HCT116 (cell line): ENCODE measurements around the gene LGR6. TPM values are rescaled to one million over a fixed set of nuclear protein-coding genes. Genes with fewer than 3 reads are reported as not detected.

Source experiments
- ATAC-seq: fragments of 200-7000 bp; cut with Tn5 transposase; 2 replicates; pipeline ENCODE4 v1.9.1; 2020; ENCODE audit warnings: mild to moderate bottlenecking, moderate library complexity
- BruUV-seq: library from RNA; stranded (reverse); fragments of 400-500 nt; replicated peaks from 2 replicates; lab custom pipeline; 2021; lab: Mats Ljungman, UMichigan
- CTCF ChIA-PET: fragments of 300-600 bp; sonication (Branson Sonifier 250); formaldehyde crosslinking; loops from one replicate; lab custom pipeline; 2021; ENCODE audit warnings: antibody characterized with exemption; lab: Charles Lee
- POLR2A ChIA-PET: fragments of 300-600, 350-600 bp; sonication (Branson Sonifier 250); formaldehyde crosslinking; loops from one replicate; lab custom pipeline; 2021; ENCODE audit warnings: antibody characterized with exemption; lab: Charles Lee
- RAD21 ChIA-PET, 2 experiments: fragments of 300-600 bp; sonication (Branson Sonifier 250); formaldehyde crosslinking; loops; one replicate each; lab custom pipeline; 2023; ENCODE audit warnings: low total read pairs in 2 of 2; ENCODE audit not compliant: uncharacterized antibody in 2 of 2, unreplicated experiment in 2 of 2, low non-redundant PET in 1 of 2; lab: Charles Lee
- DNase-seq: peaks from one replicate; pipeline ENCODE4 v3.0.0-alpha.2; 2010; ENCODE audit warnings: low read depth, low spot score
- H2AFZ ChIP-seq: fragments of 200-600 bp; shearing (Covaris generic), sonication (generic); 2 replicates; pipeline ENCODE4 v1.6.1; 2017; ENCODE audit warnings: low read depth, mixed run types, mixed read lengths, antibody characterized with exemption, low read length; ENCODE audit not compliant: poor library complexity, severe bottlenecking
- H3K27ac ChIP-seq: 2 replicates; pipeline ENCODE4 v1.5.1; 2012; ENCODE audit warnings: low read depth, low read length
- H3K27me3 ChIP-seq: fragments of 200-600 bp; sonication (generic); 2 replicates; pipeline ENCODE4 v1.6.1; 2016; ENCODE audit warnings: mixed run types, low read length, mixed read lengths; ENCODE audit not compliant: insufficient read depth
- H3K36me3 ChIP-seq, 2 experiments: fragments of 200-500 bp in 1 of 2; fragments of 200-600 bp in 1 of 2; sonication (Bioruptor generic) in 1 of 2; sonication (generic) in 1 of 2; 2 replicates each; pipeline versions ENCODE4 v1.5.1 to v1.6.1; 2014 to 2016; ENCODE audit warnings: low read length in 2 of 2, inconsistent platforms in 1 of 2, mixed read lengths in 1 of 2, mixed run types in 1 of 2; ENCODE audit not compliant: insufficient read depth in 2 of 2, control insufficient read depth in 1 of 2
- H3K4me1 ChIP-seq, 2 experiments: fragments of 200-600 bp in 1 of 2; sonication (generic) in 1 of 2; 2 replicates each; pipeline versions ENCODE4 v1.5.1 to v1.6.1; 2012 to 2017; ENCODE audit warnings: low read length in 2 of 2, inconsistent platforms in 1 of 2, mild to moderate bottlenecking in 1 of 2, mixed read lengths in 1 of 2, mixed run types in 1 of 2, moderate library complexity in 1 of 2; ENCODE audit not compliant: insufficient read depth in 2 of 2, control insufficient read depth in 1 of 2
- H3K4me2 ChIP-seq: fragments of 200-600 bp; sonication (generic); 2 replicates; pipeline ENCODE4 v1.6.1; 2017; ENCODE audit warnings: mixed run types, low read length, mixed read lengths
- H3K4me3 ChIP-seq, 2 experiments: fragments of 200-600 bp in 1 of 2; sonication (generic) in 1 of 2; replicated peaks in 1 of 2; 2 replicates each; pipeline ENCODE4 v1.5.1; 2011 to 2016; ENCODE audit warnings: low read length in 2 of 2, control low read depth in 1 of 2, low read depth in 1 of 2, mild to moderate bottlenecking in 1 of 2, mixed read lengths in 1 of 2, mixed run types in 1 of 2
- H3K79me2 ChIP-seq: fragments of 200-600 bp; sonication (generic); 2 replicates; pipeline ENCODE4 v1.6.1; 2017; ENCODE audit warnings: mild to moderate bottlenecking, mixed run types, low read length, moderate library complexity, mixed read lengths; ENCODE audit not compliant: insufficient read depth
- H3K9ac ChIP-seq: fragments of 200-600 bp; sonication (generic); 2 replicates; pipeline ENCODE4 v1.6.1; 2016; ENCODE audit warnings: low read length, mixed read lengths
- H3K9me2 ChIP-seq: fragments of 200-600 bp; sonication (generic), shearing (Covaris generic); 2 replicates; pipeline ENCODE4 v1.6.1; 2017; ENCODE audit warnings: mixed run types, mild to moderate bottlenecking, moderate library complexity; ENCODE audit not compliant: insufficient read depth
- H3K9me3 ChIP-seq, 2 experiments: fragments of 200-500 bp in 1 of 2; fragments of 200-600 bp in 1 of 2; sonication (Bioruptor generic) in 1 of 2; sonication (generic) in 1 of 2; 2 replicates each; pipeline ENCODE4 v1.6.1; 2014 to 2017; ENCODE audit warnings: low read length in 2 of 2, mixed read lengths in 2 of 2, inconsistent platforms in 1 of 2, low read depth in 1 of 2, mild to moderate bottlenecking in 1 of 2, mixed run types in 1 of 2, moderate library complexity in 1 of 2; ENCODE audit not compliant: control insufficient read depth in 1 of 2, insufficient read depth in 1 of 2
- H4K20me1 ChIP-seq: fragments of 200-600 bp; sonication (generic), shearing (Covaris generic); 2 replicates; pipeline ENCODE4 v1.6.1; 2017; ENCODE audit warnings: mixed run types, mild to moderate bottlenecking, moderate library complexity; ENCODE audit not compliant: insufficient read depth
- CEBPB ChIP-seq: IDR thresholded peaks from 2 replicates; pipeline ENCODE4 v1.6.1; 2012; ENCODE audit warnings: low read depth
- EGR1 ChIP-seq: IDR thresholded peaks from 2 replicates; pipeline ENCODE4 v1.6.1; 2012; ENCODE audit warnings: low read depth
- EZH2phosphoT487 ChIP-seq: fragments of 200-600 bp; IDR thresholded peaks from 2 replicates; pipeline ENCODE4 v1.6.1; 2018; ENCODE audit warnings: antibody characterized with exemption, borderline replicate concordance
- JUND ChIP-seq: IDR thresholded peaks from 2 replicates; pipeline ENCODE4 v1.6.1; 2012
- SP1 ChIP-seq: IDR thresholded peaks from 2 replicates; pipeline ENCODE4 v1.6.1; 2012; ENCODE audit warnings: low read depth
- SRF ChIP-seq: IDR thresholded peaks from 2 replicates; pipeline ENCODE4 v1.6.1; 2012; ENCODE audit warnings: low read depth
- TCF7L2 ChIP-seq: IDR thresholded peaks from 2 replicates; pipeline ENCODE4 v1.7.0; 2011; ENCODE audit warnings: borderline replicate concordance, inconsistent platforms; ENCODE audit not compliant: insufficient read depth, insufficient read length; ENCODE audit errors: extremely low read depth
- ZNF274 ChIP-seq: fragments of 200-500 bp; sonication (Bioruptor generic); IDR thresholded peaks from 2 replicates; pipeline ENCODE4 v1.6.1; 2014; ENCODE audit warnings: mild to moderate bottlenecking, low read depth, low read length, inconsistent platforms
- intact Hi-C: fragments of 100-400 bp; cut with micrococcal nuclease; formaldehyde crosslinking; loops from 2 replicates; pipeline ENCODE4 v1.10.0; 2022
- total RNA-seq: library from RNA; stranded (reverse); gene quantifications from one replicate; pipeline ENCODE4 v1.2.1, GENCODE V29; 2021; ENCODE audit not compliant: unreplicated experiment
- TF ChIP-seq, protein P1 (sequence below): IDR thresholded peaks from 2 replicates; pipeline ENCODE4 v1.6.1; 2012
- TF ChIP-seq, protein P2 (sequence below): IDR thresholded peaks from 2 replicates; pipeline ENCODE4 v1.6.1; 2012; ENCODE audit warnings: low read depth
- TF ChIP-seq, protein P3 (sequence below): IDR thresholded peaks from 2 replicates; pipeline ENCODE4 v1.6.1; 2012

The LGR6 gene
- total RNA-seq, 1 experiment from 2014 or later, result 0.20 TPM

DNA sequence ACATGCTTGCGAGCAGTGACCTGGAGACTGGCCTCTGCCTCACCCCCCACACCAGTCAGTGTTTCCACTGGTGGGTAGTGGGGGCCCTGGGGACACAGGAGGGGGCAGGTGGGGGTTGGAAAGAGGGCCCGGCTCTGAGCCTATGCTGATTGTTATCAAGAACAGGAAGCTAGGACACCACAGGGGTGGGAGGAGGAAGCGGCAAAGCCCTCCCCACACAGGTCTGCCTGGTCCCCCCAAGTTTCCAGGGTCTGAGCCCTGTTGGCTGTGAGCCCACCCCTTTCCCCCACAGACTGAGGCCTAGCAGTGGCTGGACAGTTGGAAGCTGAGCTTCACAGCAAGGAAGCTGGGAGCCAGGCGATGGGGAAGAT, 31.6 kb upstream of the LGR6 start:
- no peak for TF ChIP-seq JUND
- no peak for TF ChIP-seq EGR1
- TF ChIP-seq, protein P1, sequence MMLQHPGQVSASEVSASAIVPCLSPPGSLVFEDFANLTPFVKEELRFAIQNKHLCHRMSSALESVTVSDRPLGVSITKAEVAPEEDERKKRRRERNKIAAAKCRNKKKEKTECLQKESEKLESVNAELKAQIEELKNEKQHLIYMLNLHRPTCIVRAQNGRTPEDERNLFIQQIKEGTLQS, result no peak
- no peak for TF ChIP-seq ZNF274
- TF ChIP-seq SP1, result no peak
- TF ChIP-seq CEBPB, result no peak
- TF ChIP-seq, protein P2, sequence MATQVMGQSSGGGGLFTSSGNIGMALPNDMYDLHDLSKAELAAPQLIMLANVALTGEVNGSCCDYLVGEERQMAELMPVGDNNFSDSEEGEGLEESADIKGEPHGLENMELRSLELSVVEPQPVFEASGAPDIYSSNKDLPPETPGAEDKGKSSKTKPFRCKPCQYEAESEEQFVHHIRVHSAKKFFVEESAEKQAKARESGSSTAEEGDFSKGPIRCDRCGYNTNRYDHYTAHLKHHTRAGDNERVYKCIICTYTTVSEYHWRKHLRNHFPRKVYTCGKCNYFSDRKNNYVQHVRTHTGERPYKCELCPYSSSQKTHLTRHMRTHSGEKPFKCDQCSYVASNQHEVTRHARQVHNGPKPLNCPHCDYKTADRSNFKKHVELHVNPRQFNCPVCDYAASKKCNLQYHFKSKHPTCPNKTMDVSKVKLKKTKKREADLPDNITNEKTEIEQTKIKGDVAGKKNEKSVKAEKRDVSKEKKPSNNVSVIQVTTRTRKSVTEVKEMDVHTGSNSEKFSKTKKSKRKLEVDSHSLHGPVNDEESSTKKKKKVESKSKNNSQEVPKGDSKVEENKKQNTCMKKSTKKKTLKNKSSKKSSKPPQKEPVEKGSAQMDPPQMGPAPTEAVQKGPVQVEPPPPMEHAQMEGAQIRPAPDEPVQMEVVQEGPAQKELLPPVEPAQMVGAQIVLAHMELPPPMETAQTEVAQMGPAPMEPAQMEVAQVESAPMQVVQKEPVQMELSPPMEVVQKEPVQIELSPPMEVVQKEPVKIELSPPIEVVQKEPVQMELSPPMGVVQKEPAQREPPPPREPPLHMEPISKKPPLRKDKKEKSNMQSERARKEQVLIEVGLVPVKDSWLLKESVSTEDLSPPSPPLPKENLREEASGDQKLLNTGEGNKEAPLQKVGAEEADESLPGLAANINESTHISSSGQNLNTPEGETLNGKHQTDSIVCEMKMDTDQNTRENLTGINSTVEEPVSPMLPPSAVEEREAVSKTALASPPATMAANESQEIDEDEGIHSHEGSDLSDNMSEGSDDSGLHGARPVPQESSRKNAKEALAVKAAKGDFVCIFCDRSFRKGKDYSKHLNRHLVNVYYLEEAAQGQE, result no peak
- TF ChIP-seq, protein P3, sequence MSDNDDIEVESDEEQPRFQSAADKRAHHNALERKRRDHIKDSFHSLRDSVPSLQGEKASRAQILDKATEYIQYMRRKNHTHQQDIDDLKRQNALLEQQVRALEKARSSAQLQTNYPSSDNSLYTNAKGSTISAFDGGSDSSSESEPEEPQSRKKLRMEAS, result no peak
- no peak for TF ChIP-seq SRF
- no peak for TF ChIP-seq EZH2phosphoT487
- TF ChIP-seq TCF7L2, result no peak
- ATAC-seq (no peak), DNase-seq (no peak)
- no peak overlapping the region for H3K27ac ChIP-seq
- H3K36me3 ChIP-seq, result no peaks in the 10 kb centered on the region
- no peaks in the 10 kb centered on the region for H3K9me2 ChIP-seq
- H3K79me2 ChIP-seq, result no peaks in the 10 kb centered on the region
- ChIA-PET RAD21 (no interaction called here), CTCF (no interaction called here), POLR2A (no interaction called here)
- intact Hi-C loops, result no loop called here
- no peaks in the 10 kb centered on the region for H3K27me3 ChIP-seq
- H2AFZ ChIP-seq, result no peak overlapping the region
- H3K9ac ChIP-seq, result no peak overlapping the region
- peaks cover 10% of the 10 kb centered on the region in 2 experiments; a peak in 3 of 4 replicates for H3K4me1 ChIP-seq
- no peaks in the 10 kb centered on the region for H4K20me1 ChIP-seq
- no TSS peak for BruUV-seq
- no peak overlapping the region for H3K4me2 ChIP-seq
- no peaks in the 10 kb centered on the region for H3K9me3 ChIP-seq
- no peak overlapping the region for H3K4me3 ChIP-seq
